PC-3 (cell line): ENCODE results near the gene SLC6A3. TPM values are rescaled to one million over a fixed set of nuclear protein-coding genes. Genes with fewer than 3 reads are reported as not detected.

ENCODE experiments used
- ATAC-seq: fragments of 200-7000 bp; cut with Tn5 transposase; 2 replicates; pipeline ENCODE4 v1.9.1; 2020; ENCODE audit warnings: mild to moderate bottlenecking, moderate library complexity
- BruUV-seq: library from RNA; stranded (reverse); fragments of 400-500 nt; replicated peaks from 2 replicates; lab custom pipeline; 2021; lab: Mats Ljungman, UMichigan
- CTCF ChIA-PET: fragments of 300-600 bp; sonication (Branson Sonifier 250); formaldehyde crosslinking; loops from one replicate; lab custom pipeline; 2022; ENCODE audit warnings: antibody characterized with exemption; lab: Charles Lee
- POLR2A ChIA-PET: fragments of 300-600 bp; sonication (Branson Sonifier 250); formaldehyde crosslinking; loops from one replicate; lab custom pipeline; 2022; ENCODE audit warnings: antibody characterized with exemption; ENCODE audit not compliant: unreplicated experiment; lab: Charles Lee
- DNase-seq: peaks from one replicate; pipeline ENCODE4 v3.0.0-alpha.2; 2015
- H2AFZ ChIP-seq: fragments of 300-600 bp; sonication (generic); 2 replicates; pipeline ENCODE4 v1.6.0; 2016; ENCODE audit warnings: antibody characterized with exemption, low read length
- H3F3A ChIP-seq: fragments of 300-600 bp; sonication (generic); one replicate; pipeline ENCODE4 v1.6.0; 2017; ENCODE audit warnings: antibody characterized with exemption, low read length, control low read depth, mild to moderate bottlenecking; ENCODE audit not compliant: unreplicated experiment
- H3K27ac ChIP-seq: fragments of 300-600 bp; sonication (generic); 2 replicates; pipeline ENCODE4 v1.5.1; 2016; ENCODE audit warnings: mild to moderate bottlenecking, low read length
- H3K27me3 ChIP-seq: fragments of 300-600 bp; sonication (generic); 2 replicates; pipeline ENCODE4 v1.6.1; 2016; ENCODE audit warnings: low read length, mixed read lengths
- H3K36me3 ChIP-seq: fragments of 300-600 bp; sonication (generic); 2 replicates; pipeline ENCODE4 v1.6.1; 2016; ENCODE audit warnings: low read depth, mixed run types, low read length, mixed read lengths
- H3K4me1 ChIP-seq: fragments of 300-600 bp; sonication (generic); 2 replicates; pipeline ENCODE4 v1.5.1; 2016; ENCODE audit warnings: low read length; ENCODE audit not compliant: insufficient read depth
- H3K4me2 ChIP-seq: fragments of 300-600 bp; sonication (generic); 2 replicates; pipeline ENCODE4 v1.6.0; 2016; ENCODE audit warnings: low read length
- H3K4me3 ChIP-seq: fragments of 300-600 bp; sonication (generic); 2 replicates; pipeline ENCODE4 v1.5.1; 2016; ENCODE audit warnings: mild to moderate bottlenecking, low read length, mixed read lengths
- H3K79me2 ChIP-seq: fragments of 300-600 bp; sonication (generic); 2 replicates; pipeline ENCODE4 v1.6.1; 2017; ENCODE audit warnings: low read length, mixed read lengths
- H3K9ac ChIP-seq: fragments of 300-600 bp; sonication (generic); 2 replicates; pipeline ENCODE4 v1.6.0; 2016; ENCODE audit warnings: mild to moderate bottlenecking, low read length
- H3K9me2 ChIP-seq: fragments of 300-600 bp; sonication (generic); replicated peaks from 2 replicates; pipeline ENCODE4 v1.6.1; 2016; ENCODE audit warnings: mixed run types, low read length, mixed read lengths
- H3K9me3 ChIP-seq: fragments of 300-600 bp; sonication (generic); 2 replicates; pipeline ENCODE4 v1.6.1; 2016; ENCODE audit warnings: low read length, mixed read lengths
- H4K20me1 ChIP-seq: fragments of 300-600 bp; sonication (generic); 2 replicates; pipeline ENCODE4 v1.6.1; 2016; ENCODE audit warnings: low read length, mixed read lengths
- EZH2 ChIP-seq: fragments of 300-600 bp; sonication (generic); IDR thresholded peaks from one replicate; pipeline ENCODE4 v1.6.1; 2017; ENCODE audit warnings: antibody characterized with exemption, mild to moderate bottlenecking, low read length; ENCODE audit not compliant: unreplicated experiment
- EZH2phosphoT487 ChIP-seq: fragments of 300-600 bp; sonication (generic); IDR thresholded peaks from 2 replicates; pipeline ENCODE4 v1.6.1; 2018; ENCODE audit warnings: mild to moderate bottlenecking, antibody characterized with exemption, low read length, borderline replicate concordance
- intact Hi-C: fragments of 100-400 bp; cut with micrococcal nuclease; formaldehyde crosslinking; loops from 2 replicates; pipeline ENCODE4 v1.9.0; 2023
- total RNA-seq: library from RNA; depleted of rRNA; stranded (reverse); fragments of >200 nt; gene quantifications from 2 replicates; pipeline ENCODE4 v1.2.3, GENCODE V29; 2014
- TF ChIP-seq, protein P1 (sequence below): fragments of 300-600 bp; sonication (generic); conservative IDR thresholded peaks from 2 replicates; pipeline ENCODE4 v1.5.1; 2017; ENCODE audit warnings: antibody characterized with exemption, low read depth, mild to moderate bottlenecking, low read length

The SLC6A3 gene
- total RNA-seq, 1 experiment from 2014 or later: not detected

DNA sequence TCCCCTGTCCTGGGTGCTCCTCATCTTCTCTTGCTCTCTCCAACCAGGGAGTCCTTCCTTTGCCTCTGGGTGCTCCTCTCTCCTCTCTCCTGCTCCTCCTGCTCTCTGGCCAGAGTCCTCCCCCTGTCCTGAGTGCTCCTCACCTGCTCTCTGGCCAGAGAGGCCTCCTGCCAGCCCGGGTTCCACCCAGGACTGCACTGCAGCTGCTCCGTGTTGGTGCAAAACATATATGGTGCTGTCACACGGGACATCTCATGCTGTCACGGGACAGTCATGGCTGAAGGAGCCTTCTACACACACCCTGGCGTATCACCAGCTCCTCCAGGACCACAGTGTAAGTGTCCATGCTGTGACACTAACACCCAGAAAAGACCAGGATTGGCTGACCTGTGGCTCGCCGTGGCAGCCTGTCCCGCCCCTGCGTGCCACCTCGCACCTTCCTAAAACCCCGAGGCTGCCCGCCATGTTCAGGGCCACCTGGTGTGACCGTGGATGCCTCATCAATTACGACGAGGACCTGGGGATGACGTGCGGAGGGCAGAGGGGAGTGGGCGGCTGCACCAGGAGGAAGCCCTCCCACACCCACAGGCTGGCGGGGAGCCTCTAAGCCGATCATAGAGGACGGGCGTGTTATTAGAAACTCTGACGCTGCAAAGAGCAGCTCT, 27.9 kb upstream of the SLC6A3 start:
- no peaks in the 10 kb centered on the region for H4K20me1 ChIP-seq
- H3K4me2 ChIP-seq: no peak overlapping the region
- POLR2A ChIA-PET: no interaction called here
- no peak for DNase-seq
- H3K36me3 ChIP-seq: peaks cover 47% of the 10 kb centered on the region
- H3K9me3 ChIP-seq: no peaks in the 10 kb centered on the region
- H3K4me3 ChIP-seq: no peak overlapping the region
- H3K27ac ChIP-seq: no peak overlapping the region
- H3F3A ChIP-seq: no peaks in the 10 kb centered on the region
- ATAC-seq: no peak
- no peaks in the 10 kb centered on the region for H3K79me2 ChIP-seq
- peaks cover 4% of the 10 kb centered on the region; the same call in 1 of the 2 replicates for H3K4me1 ChIP-seq
- no peaks in the 10 kb centered on the region for H3K27me3 ChIP-seq
- TF ChIP-seq, protein P1, sequence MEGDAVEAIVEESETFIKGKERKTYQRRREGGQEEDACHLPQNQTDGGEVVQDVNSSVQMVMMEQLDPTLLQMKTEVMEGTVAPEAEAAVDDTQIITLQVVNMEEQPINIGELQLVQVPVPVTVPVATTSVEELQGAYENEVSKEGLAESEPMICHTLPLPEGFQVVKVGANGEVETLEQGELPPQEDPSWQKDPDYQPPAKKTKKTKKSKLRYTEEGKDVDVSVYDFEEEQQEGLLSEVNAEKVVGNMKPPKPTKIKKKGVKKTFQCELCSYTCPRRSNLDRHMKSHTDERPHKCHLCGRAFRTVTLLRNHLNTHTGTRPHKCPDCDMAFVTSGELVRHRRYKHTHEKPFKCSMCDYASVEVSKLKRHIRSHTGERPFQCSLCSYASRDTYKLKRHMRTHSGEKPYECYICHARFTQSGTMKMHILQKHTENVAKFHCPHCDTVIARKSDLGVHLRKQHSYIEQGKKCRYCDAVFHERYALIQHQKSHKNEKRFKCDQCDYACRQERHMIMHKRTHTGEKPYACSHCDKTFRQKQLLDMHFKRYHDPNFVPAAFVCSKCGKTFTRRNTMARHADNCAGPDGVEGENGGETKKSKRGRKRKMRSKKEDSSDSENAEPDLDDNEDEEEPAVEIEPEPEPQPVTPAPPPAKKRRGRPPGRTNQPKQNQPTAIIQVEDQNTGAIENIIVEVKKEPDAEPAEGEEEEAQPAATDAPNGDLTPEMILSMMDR: no peak
- TF ChIP-seq EZH2: no peak
- no peak for TF ChIP-seq EZH2phosphoT487
- no peaks in the 10 kb centered on the region for H3K9me2 ChIP-seq
- no peak overlapping the region for H2AFZ ChIP-seq
- CTCF ChIA-PET: no interaction called here
- no TSS peak for BruUV-seq
- intact Hi-C loops: no loop called here
- no peak overlapping the region for H3K9ac ChIP-seq

DNA sequence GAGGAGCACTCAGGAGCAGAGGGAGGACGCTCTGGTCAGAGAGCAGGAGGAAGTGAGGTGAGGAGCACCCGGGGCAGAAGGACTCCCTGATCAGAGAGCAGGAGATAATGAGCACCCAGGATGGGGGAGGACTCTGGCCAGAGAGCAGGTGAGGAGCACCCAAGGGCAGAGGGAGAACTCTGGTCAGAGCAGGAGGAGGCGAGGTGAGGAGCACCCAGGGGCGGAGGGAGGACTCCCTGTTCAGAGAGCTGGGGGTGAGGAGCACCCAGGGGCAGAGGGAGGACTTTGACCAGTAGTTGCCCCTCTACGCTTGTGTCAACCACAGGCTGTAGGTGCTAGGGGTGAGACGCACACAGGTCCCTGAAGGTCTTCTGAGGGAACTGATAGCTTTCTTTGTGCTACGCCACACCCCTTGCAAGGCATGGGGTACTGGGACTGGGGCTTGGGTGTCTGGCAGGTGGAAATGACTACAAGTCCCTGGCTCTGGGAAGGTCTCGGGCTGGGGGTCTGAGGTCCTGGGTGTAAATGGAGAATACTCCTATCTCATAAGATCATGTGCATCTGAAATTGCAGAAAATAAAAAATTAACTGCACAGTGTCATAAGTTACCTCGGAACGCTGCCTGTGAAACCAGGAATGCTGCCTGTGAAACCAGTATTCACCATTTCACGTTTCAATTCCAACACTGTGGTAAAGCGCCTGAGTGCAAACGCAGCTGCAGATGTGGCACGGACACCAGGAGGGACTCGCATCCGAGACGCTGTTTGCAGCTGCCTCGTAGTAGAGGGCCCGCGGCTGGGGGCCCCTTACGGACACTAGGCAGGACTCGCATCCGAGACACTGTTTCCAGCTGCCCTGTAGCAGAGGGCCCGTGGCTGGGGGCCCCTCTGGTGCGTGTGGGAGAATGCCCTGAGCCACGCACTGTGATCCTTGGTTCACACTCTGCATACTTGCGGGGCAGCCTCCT, 27.0 kb upstream of the SLC6A3 start:
- peaks cover 4% of the 10 kb centered on the region; the same call in 1 of the 2 replicates for H3K4me1 ChIP-seq
- H3K4me2 ChIP-seq: no peak overlapping the region
- intact Hi-C loops: no loop called here
- H4K20me1 ChIP-seq: no peaks in the 10 kb centered on the region
- no peaks in the 10 kb centered on the region for H3F3A ChIP-seq
- H3K9me3 ChIP-seq: no peaks in the 10 kb centered on the region
- TF ChIP-seq EZH2phosphoT487: no peak
- TF ChIP-seq, protein P1: no peak
- no peak for TF ChIP-seq EZH2
- H3K27me3 ChIP-seq: no peaks in the 10 kb centered on the region
- no peak for ATAC-seq
- H3K36me3 ChIP-seq: peaks cover 45% of the 10 kb centered on the region
- no peak overlapping the region for H2AFZ ChIP-seq
- POLR2A ChIA-PET: no interaction called here
- no peaks in the 10 kb centered on the region for H3K9me2 ChIP-seq
- H3K79me2 ChIP-seq: no peaks in the 10 kb centered on the region
- CTCF ChIA-PET: no interaction called here
- no peak overlapping the region for H3K4me3 ChIP-seq
- no TSS peak for BruUV-seq
- DNase-seq: no peak
- H3K27ac ChIP-seq: no peak overlapping the region
- H3K9ac ChIP-seq: no peak overlapping the region
